GM18868 (cell line): ENCODE measurements around the gene FHL3.
"Not testable (repeated sequence)": the region's sequence is repeated elsewhere in the genome, so short reads cannot be mapped to it uniquely, and the experiment has no call there.

ENCODE experiments used
- ATAC-seq: cut with Tn5 transposase; IDR thresholded peaks from one replicate; pipeline ENCODE4 v1.9.1; 2021; ENCODE audit warnings: mild to moderate bottlenecking, moderate library complexity; ENCODE audit not compliant: unreplicated experiment

Gene FHL3

GRCh38 chr1:37995751-37996345, 9.5 kb downstream of the FHL3 start:
- ATAC-seq = no peak

GRCh38 chr1:37994886-37995566, 10.3 kb downstream of the FHL3 start:
- no peak for ATAC-seq

GRCh38 chr1:37989361-37989930, 15.9 kb downstream of the FHL3 start:
- peak; percentile 24 for ATAC-seq

GRCh38 chr1:37987679-37988078, 17.6 kb downstream of the FHL3 start:
- ATAC-seq = no peak

- ATAC-seq = no peak
These were observed 21.8 kb downstream of the FHL3 start for GRCh38 chr1:37983546-37983945.

- ATAC-seq = no peak
These were observed 26.8 kb downstream of the FHL3 start for GRCh38 chr1:37978541-37978940.

GRCh38 chr1:37975083-37975482, 30.2 kb downstream of the FHL3 start:
- not testable (repeated sequence) for ATAC-seq

- no peak for ATAC-seq
These were observed 30.7 kb downstream of the FHL3 start for GRCh38 chr1:37974567-37974966.

- ATAC-seq = not testable (repeated sequence)
These were observed 31.6 kb downstream of the FHL3 start for GRCh38 chr1:37973684-37974083.

GRCh38 chr1:37965301-37965700, 40.0 kb downstream of the FHL3 start:
- ATAC-seq = no peak

GRCh38 chr1:37964106-37964505, 41.2 kb downstream of the FHL3 start:
- not testable (repeated sequence) for ATAC-seq

- ATAC-seq = no peak
These were observed 46.6 kb downstream of the FHL3 start for GRCh38 chr1:37958690-37959089.

- no peak for ATAC-seq
These were observed 49.6 kb downstream of the FHL3 start for GRCh38 chr1:37955685-37956084.

- ATAC-seq = no peak
These were observed 50.9 kb downstream of the FHL3 start for GRCh38 chr1:37954316-37954971.

GRCh38 chr1:37952738-37953137, 52.6 kb downstream of the FHL3 start:
- no peak for ATAC-seq

GRCh38 chr1:37951783-37952624, 53.3 kb downstream of the FHL3 start:
- no peak for ATAC-seq

- no peak for ATAC-seq
These were observed 54.1 kb downstream of the FHL3 start for GRCh38 chr1:37951041-37951782.

GRCh38 chr1:37949524-37950152, 55.7 kb downstream of the FHL3 start:
- no peak for ATAC-seq

- no peak for ATAC-seq
These were observed 56.5 kb downstream of the FHL3 start for GRCh38 chr1:37948841-37949240.

- no peak for ATAC-seq
These were observed 57.1 kb downstream of the FHL3 start for GRCh38 chr1:37948166-37948565.
